ENCODE results near the gene NRIP1. TPM values are rescaled to one million over a fixed set of nuclear protein-coding genes. Genes with fewer than 3 reads are reported as not detected.

Gene NRIP1
- total and polyA plus RNA-seq, 10 of the 15 experiments (the other 5 are each of a cell fraction or from before 2014, with no cell fraction given): 2.9 to 26.1 (median 9.3) TPM

GRCh38 chr21:15003463-15004135 lies 61.2 kb downstream of the NRIP1 start (continued):
- TF ChIP-seq HDGF (IDR thresholded peaks at IDR 0.05) (no peak), HDAC6 (IDR thresholded peaks at IDR 0.05; ENCODE audit: unreplicated experiment) (no peak), SMAD5 (IDR thresholded peaks at IDR 0.05; ENCODE audit: low read depth) (no peak), GATAD2B (conservative IDR thresholded peaks at IDR 0.05; ENCODE audit: low read depth) (no peak)

GRCh38 chr21:15001857-15002606 lies 62.8 kb downstream of the NRIP1 start:
- intact Hi-C loops (cut with micrococcal nuclease; ENCODE audit: unreplicated experiment): no loop called here
- ChIA-PET POLR2A (no interaction called here), CTCF (no interaction called here), RAD21 (ENCODE audit: unreplicated experiment) (interaction anchor here (1.3 to 1.4 kb wide), 2 partner anchors 57 to 122 kb away, joined by 3 to 4 read pairs; no protein-coding TSS in a partner anchor), SMC1A (ENCODE audit: uncharacterized antibody, unreplicated experiment) (interaction anchor here (0.8 to 1.7 kb wide), 8 partner anchors 8 to 138 kb away, joined by 3 to 7 read pairs (median 3); no protein-coding TSS in a partner anchor)
- in situ Hi-C loops (cut with MboI): no loop called here
- H3K4me2 ChIP-seq (ENCODE audit: control insufficient read depth, insufficient read depth): no peak overlapping the region
- no peaks in the 10 kb centered on the region for H4K20me1 ChIP-seq (ENCODE audit: control insufficient read depth, insufficient read depth)
- ATAC-seq: peak; percentile 90
- TSS peak; percentile 13 for BruUV-seq (replicated peaks)
- peak; percentile 7 for DNase-seq (ENCODE audit: low read depth, low spot score)
- WGBS (ENCODE audit: insufficient coverage, insufficient replicate concordance, low lambda C conversion rate, missing lambda C conversion rate): 21% methylated on average over 15 of the region's 15 CpGs
- H3K4me1 ChIP-seq (ENCODE audit: control insufficient read depth, insufficient read depth, low read length): peaks cover 8% of the 10 kb centered on the region; the same call in 1 of the 2 replicates
- no peaks in the 10 kb centered on the region for H3K9me3 ChIP-seq (replicated peaks; ENCODE audit: control insufficient read depth, insufficient read depth, low read length)
- no peak overlapping the region for H3K4me3 ChIP-seq
- peaks cover 4% of the 10 kb centered on the region for H3K79me2 ChIP-seq (ENCODE audit: control insufficient read depth, insufficient read depth, low read length)
- no peak overlapping the region for H2AFZ ChIP-seq (ENCODE audit: control insufficient read depth, low read depth, low read length)
- FAIRE-seq: peak; percentile 52
- no peak overlapping the region for H3K27ac ChIP-seq (ENCODE audit: control insufficient read depth, insufficient read depth)
- no peaks in the 10 kb centered on the region; a peak in 1 of 4 replicates for H3K36me3 ChIP-seq (ENCODE audit: control insufficient read depth in 2 of 2, insufficient read depth in 2 of 2, low read length in 1 of 2)
- no peak overlapping the region for H3K9ac ChIP-seq (ENCODE audit: control insufficient read depth, insufficient read depth, low read length)
- H3K27me3 ChIP-seq (replicated peaks in 1 of 2; ENCODE audit: control insufficient read depth in 2 of 2, insufficient read depth in 2 of 2, low read length in 1 of 2): no peaks in the 10 kb centered on the region
- TF ChIP-seq STAT1 (conservative IDR thresholded peaks at IDR 0.05): no peak
- TF ChIP-seq SKIL (IDR thresholded peaks at IDR 0.05; ENCODE audit: low read depth, poor library complexity, severe bottlenecking): no peak
- TF ChIP-seq ETV6 (conservative IDR thresholded peaks at IDR 0.05 in 1 of 2, IDR thresholded peaks at IDR 0.05 in 1 of 2; ENCODE audit: borderline replicate concordance in 1 of 2, low read depth in 1 of 2): no peak
- no peak for TF ChIP-seq TCF3 (IDR thresholded peaks at IDR 0.05; ENCODE audit: borderline replicate concordance, insufficient read depth, low read depth, low read length)
- TF ChIP-seq ZNF24 (IDR thresholded peaks at IDR 0.05): no peak
- TF ChIP-seq NFIC (IDR thresholded peaks at IDR 0.05; ENCODE audit: low read depth, low read length): 0 out of 2 replicates have a peak, but pooled peaks have one; percentile 11
- TF ChIP-seq LARP7 (IDR thresholded peaks at IDR 0.05): no peak
- no peak for TF ChIP-seq POLR2AphosphoS5 (IDR thresholded peaks at IDR 0.05; ENCODE audit: low read length)
- TF ChIP-seq SMARCA5 (IDR thresholded peaks at IDR 0.05): no peak
- TF ChIP-seq HDAC2 (IDR thresholded peaks at IDR 0.05): no peak
- no peak for TF ChIP-seq YBX1 (IDR thresholded peaks at IDR 0.05)
- TF ChIP-seq SMAD1 (IDR thresholded peaks at IDR 0.05; ENCODE audit: low read depth, partially characterized antibody): no peak
- no peak for TF ChIP-seq CBFB (IDR thresholded peaks at IDR 0.05; ENCODE audit: low read depth)
- TF ChIP-seq RB1 (IDR thresholded peaks at IDR 0.05; ENCODE audit: borderline replicate concordance): no peak
- TF ChIP-seq MEF2B (IDR thresholded peaks at IDR 0.05; ENCODE audit: partially characterized antibody, poor library complexity, severe bottlenecking): no peak
- TF ChIP-seq NKRF (conservative IDR thresholded peaks at IDR 0.05): no peak

All from GM12878 (cell line).